Upper lobe of left lung (tissue), 4 donors: ENCODE results near the gene SVBP.

ENCODE experiments used
- CTCF ChIP-seq, 6 experiments: fragments of 450-650 bp in 4 of 6; fragments of 200-600 bp in 2 of 6; sonication (generic) in 2 of 6; IDR thresholded peaks; one replicate each; pipeline ENCODE4 v1.5.1; 2016 to 2019; ENCODE audit warnings: antibody characterized with exemption in 6 of 6
- EP300 ChIP-seq, 4 donors: sonication (generic); formaldehyde crosslinking; IDR thresholded peaks; one replicate each; pipeline ENCODE4 v1.5.1; 2017; ENCODE audit warnings: antibody characterized with exemption in 4 of 4, control low read depth in 2 of 4
- POLR2A ChIP-seq, 4 donors: fragments of 450-650 bp; IDR thresholded peaks; one replicate each; pipeline ENCODE4 v1.5.1; 2016 to 2017; ENCODE audit warnings: antibody characterized with exemption in 4 of 4, mild to moderate bottlenecking in 2 of 4
- POLR2AphosphoS5 ChIP-seq, 2 donors: sonication (generic); formaldehyde crosslinking; IDR thresholded peaks; one replicate each; pipeline ENCODE4 v1.5.1; 2017; ENCODE audit warnings: antibody characterized with exemption in 2 of 2

- TF ChIP-seq CTCF (IDR thresholded peaks at IDR 0.05) (no peak), POLR2A (IDR thresholded peaks at IDR 0.05) (no peak), POLR2AphosphoS5 (IDR thresholded peaks at IDR 0.05) (no peak), EP300 (IDR thresholded peaks at IDR 0.05) (no peak)
Observed at GRCh38 chr1:42861014-42861399, 43.8 kb upstream of the SVBP start.
